Fibroblast of lung (primary cell): ENCODE results near the gene POLR2E. TPM values are rescaled to one million over a fixed set of nuclear protein-coding genes. Genes with fewer than 3 reads are reported as not detected.

Source experiments
- DNase-seq, 2 donors: peaks; one replicate each; pipeline versions ENCODE4 v3.0.0 to v3.0.0-alpha.2; 2010; ENCODE audit warnings: low read depth in 2 of 2
- H2AFZ ChIP-seq: 2 replicates; pipeline ENCODE4 v1.5.1; 2012; ENCODE audit warnings: low read length, control low read depth, inconsistent platforms
- H3K27ac ChIP-seq: 2 replicates; pipeline ENCODE4 v1.5.1; 2011; ENCODE audit warnings: low read length, control low read depth; ENCODE audit not compliant: insufficient read depth
- H3K27me3 ChIP-seq: 2 replicates; pipeline ENCODE4 v1.5.1; 2011; ENCODE audit warnings: mild to moderate bottlenecking, low read length; ENCODE audit not compliant: control insufficient read depth, insufficient read depth
- H3K36me3 ChIP-seq: 2 replicates; pipeline ENCODE4 v1.5.1; 2011; ENCODE audit warnings: low read length; ENCODE audit not compliant: control insufficient read depth, insufficient read depth
- H3K4me1 ChIP-seq: 2 replicates; pipeline ENCODE4 v1.5.1; 2011; ENCODE audit warnings: low read length; ENCODE audit not compliant: control insufficient read depth, insufficient read depth; ENCODE audit errors: extremely low read depth
- H3K4me2 ChIP-seq: 2 replicates; pipeline ENCODE4 v1.5.1; 2011; ENCODE audit warnings: low read length, control low read depth; ENCODE audit not compliant: insufficient read depth; ENCODE audit errors: extremely low read depth
- H3K4me3 ChIP-seq, 4 experiments: fragments of 200-600 bp in 1 of 4; sonication (generic) in 1 of 4; replicated peaks in 1 of 4; 2 replicates each; pipeline ENCODE4 v1.5.1; 2011 to 2016; ENCODE audit warnings: low read length in 4 of 4, low read depth in 3 of 4, mild to moderate bottlenecking in 3 of 4, control low read depth in 2 of 4, inconsistent platforms in 1 of 4, mixed read lengths in 1 of 4; ENCODE audit not compliant: insufficient read depth in 1 of 4; ENCODE audit errors: control extremely low read depth in 1 of 4
- H3K79me2 ChIP-seq: 2 replicates; pipeline ENCODE4 v1.5.1; 2012; ENCODE audit warnings: mild to moderate bottlenecking, low read length, inconsistent platforms; ENCODE audit not compliant: control insufficient read depth, insufficient read depth
- H3K9ac ChIP-seq: 2 replicates; pipeline ENCODE4 v1.5.1; 2011; ENCODE audit warnings: mild to moderate bottlenecking, low read length, control low read depth; ENCODE audit not compliant: insufficient read depth
- H3K9me3 ChIP-seq: 2 replicates; pipeline ENCODE4 v1.5.1; 2012; ENCODE audit warnings: low read depth, low read length; ENCODE audit not compliant: control insufficient read depth, insufficient read depth
- H4K20me1 ChIP-seq: 2 replicates; pipeline ENCODE4 v1.5.1; 2011; ENCODE audit warnings: low read length; ENCODE audit not compliant: control insufficient read depth, insufficient read depth; ENCODE audit errors: extremely low read depth
- EZH2 ChIP-seq: IDR thresholded peaks from 2 replicates; pipeline ENCODE4 v1.5.1; 2012; ENCODE audit warnings: low read length, control low read depth, mild to moderate bottlenecking; ENCODE audit errors: missing control alignments
- polyA plus RNA-seq, 2 donors: library from polyadenylated mRNA; depleted of rRNA in 1 of 2; stranded (reverse) in 1 of 2; unstranded in 1 of 2; fragments of >200 nt; gene quantifications; 2 replicates each; pipeline ENCODE4 v1.2.1, GENCODE V29; 2011 to 2012; ENCODE audit warnings: missing spikeins in 1 of 2
- total RNA-seq: library from RNA; depleted of rRNA; stranded (reverse); fragments of >200 nt; gene quantifications from 2 replicates; pipeline ENCODE4 v1.2.1, GENCODE V29; 2014
- TF ChIP-seq, protein P1 (sequence below), 2 donors: IDR thresholded peaks in 1 of 2; conservative IDR thresholded peaks in 1 of 2; 1 replicate in 1 of 2; 2 replicates in 1 of 2; pipeline ENCODE4 v1.5.1; 2011 to 2012; ENCODE audit warnings: low read length in 2 of 2, control low read depth in 1 of 2, inconsistent platforms in 1 of 2, low read depth in 1 of 2, mild to moderate bottlenecking in 1 of 2

POLR2E gene
- total and polyA plus RNA-seq, 2 donors (not counting 1 experiment from before 2014, with no cell fraction given) = 55.2 to 130 TPM

DNA sequence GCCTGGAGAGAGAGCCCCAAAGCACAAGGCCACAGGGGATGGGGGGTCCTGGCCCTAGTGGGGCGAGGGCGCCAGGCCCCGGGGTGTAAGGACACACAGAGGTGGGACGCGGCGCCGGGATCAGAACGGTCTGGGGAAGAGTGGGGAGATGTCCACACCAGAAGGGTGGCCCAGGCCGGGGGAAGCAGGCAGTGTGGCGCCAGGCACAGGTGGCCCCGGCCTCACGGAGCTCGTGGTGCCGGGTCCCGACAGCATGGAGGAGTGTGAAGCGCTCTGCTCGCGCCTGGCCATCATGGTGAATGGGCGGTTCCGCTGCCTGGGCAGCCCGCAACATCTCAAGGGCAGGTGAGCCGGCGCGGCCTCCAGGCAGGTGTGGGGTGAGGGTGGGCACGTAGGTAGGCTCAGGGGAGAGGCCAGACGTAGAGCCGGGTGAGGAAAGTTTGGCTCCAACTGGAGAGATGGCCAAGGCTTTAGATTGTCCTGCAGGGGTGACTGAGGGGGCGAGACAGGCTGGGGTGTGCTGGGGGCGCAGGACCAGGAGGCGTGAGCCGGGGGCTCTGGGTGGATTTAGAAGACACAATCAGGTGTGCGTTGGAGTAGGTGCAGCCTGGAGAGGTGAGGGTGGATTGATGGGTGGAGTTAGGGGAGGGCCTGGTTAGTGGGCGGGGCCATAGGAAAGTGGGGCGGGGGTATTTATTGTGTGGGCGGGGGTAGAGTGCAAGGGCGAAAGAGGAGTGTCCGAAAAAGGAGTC, 31.1 kb downstream of the POLR2E start:
- Histone ChIP-seq H2AFZ (no peak overlapping the region), H3K4me1 (no peaks in the 10 kb centered on the region), H4K20me1 (no peaks in the 10 kb centered on the region), H3K79me2 (no peaks in the 10 kb centered on the region), H3K27ac (no peak overlapping the region), H3K4me3 (no peak overlapping the region), H3K27me3 (peaks cover 10% of the 10 kb centered on the region), H3K4me2 (no peak overlapping the region), H3K9me3 (no peaks in the 10 kb centered on the region), H3K9ac (no peak overlapping the region), H3K36me3 (no peaks in the 10 kb centered on the region)
- DNase-seq = no peak
- TF ChIP-seq EZH2 = no peak
- TF ChIP-seq, protein P1, sequence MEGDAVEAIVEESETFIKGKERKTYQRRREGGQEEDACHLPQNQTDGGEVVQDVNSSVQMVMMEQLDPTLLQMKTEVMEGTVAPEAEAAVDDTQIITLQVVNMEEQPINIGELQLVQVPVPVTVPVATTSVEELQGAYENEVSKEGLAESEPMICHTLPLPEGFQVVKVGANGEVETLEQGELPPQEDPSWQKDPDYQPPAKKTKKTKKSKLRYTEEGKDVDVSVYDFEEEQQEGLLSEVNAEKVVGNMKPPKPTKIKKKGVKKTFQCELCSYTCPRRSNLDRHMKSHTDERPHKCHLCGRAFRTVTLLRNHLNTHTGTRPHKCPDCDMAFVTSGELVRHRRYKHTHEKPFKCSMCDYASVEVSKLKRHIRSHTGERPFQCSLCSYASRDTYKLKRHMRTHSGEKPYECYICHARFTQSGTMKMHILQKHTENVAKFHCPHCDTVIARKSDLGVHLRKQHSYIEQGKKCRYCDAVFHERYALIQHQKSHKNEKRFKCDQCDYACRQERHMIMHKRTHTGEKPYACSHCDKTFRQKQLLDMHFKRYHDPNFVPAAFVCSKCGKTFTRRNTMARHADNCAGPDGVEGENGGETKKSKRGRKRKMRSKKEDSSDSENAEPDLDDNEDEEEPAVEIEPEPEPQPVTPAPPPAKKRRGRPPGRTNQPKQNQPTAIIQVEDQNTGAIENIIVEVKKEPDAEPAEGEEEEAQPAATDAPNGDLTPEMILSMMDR (conservative IDR thresholded peaks at IDR 0.05 in 1 of 2, IDR thresholded peaks at IDR 0.05 in 1 of 2; ENCODE audit: low read depth in 1 of 2, low read length in 2 of 2) = no peak

DNA sequence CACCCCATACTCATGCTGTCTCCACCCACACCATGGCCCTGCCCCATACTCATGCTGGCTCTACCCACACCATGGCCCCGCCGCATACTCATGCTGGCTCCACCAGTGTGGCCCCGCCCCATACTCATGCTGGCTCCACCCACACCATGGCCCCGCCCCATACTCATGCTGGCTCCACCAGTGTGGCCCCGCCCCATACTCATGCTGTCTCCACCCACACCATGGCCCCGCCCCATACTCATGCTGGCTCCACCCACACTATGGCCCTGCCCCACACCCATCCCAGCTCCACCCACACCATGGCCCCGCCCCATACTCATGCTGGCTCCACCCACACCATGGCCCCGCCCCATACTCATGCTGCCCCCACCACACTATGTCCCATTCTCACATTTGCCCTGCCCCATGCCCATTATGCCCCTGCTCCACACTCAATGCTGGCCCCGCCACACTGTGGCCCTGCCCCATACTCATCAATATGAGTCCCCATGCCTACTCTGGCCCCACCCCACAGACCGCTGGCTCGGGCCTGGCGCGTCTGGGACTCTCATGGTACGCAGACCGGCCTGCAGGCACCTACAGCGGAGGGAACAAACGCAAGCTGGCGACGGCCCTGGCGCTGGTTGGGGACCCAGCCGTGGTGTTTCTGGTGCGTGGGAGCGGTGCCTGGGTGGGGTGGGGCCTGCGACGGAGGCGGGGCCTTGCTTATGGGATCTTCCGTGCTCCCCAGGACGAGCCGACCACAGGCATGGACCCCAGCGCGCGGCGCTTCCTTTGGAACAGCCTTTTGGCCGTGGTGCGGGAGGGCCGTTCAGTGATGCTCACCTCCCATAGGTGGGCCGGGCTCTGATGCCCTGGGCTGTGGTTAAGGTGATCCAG, 31.9 kb downstream of the POLR2E start:
- Histone ChIP-seq H2AFZ (no peak overlapping the region), H3K4me2 (no peak overlapping the region), H3K27ac (no peak overlapping the region), H4K20me1 (no peaks in the 10 kb centered on the region), H3K9me3 (no peaks in the 10 kb centered on the region), H3K27me3 (peaks cover 2% of the 10 kb centered on the region), H3K4me3 (no peak overlapping the region), H3K79me2 (no peaks in the 10 kb centered on the region), H3K9ac (no peak overlapping the region), H3K36me3 (no peaks in the 10 kb centered on the region), H3K4me1 (no peaks in the 10 kb centered on the region)
- TF ChIP-seq EZH2 = no peak
- TF ChIP-seq, protein P1 (conservative IDR thresholded peaks at IDR 0.05 in 1 of 2, IDR thresholded peaks at IDR 0.05 in 1 of 2; ENCODE audit: low read depth in 1 of 2, low read length in 2 of 2) = no peak
- no peak for DNase-seq

DNA sequence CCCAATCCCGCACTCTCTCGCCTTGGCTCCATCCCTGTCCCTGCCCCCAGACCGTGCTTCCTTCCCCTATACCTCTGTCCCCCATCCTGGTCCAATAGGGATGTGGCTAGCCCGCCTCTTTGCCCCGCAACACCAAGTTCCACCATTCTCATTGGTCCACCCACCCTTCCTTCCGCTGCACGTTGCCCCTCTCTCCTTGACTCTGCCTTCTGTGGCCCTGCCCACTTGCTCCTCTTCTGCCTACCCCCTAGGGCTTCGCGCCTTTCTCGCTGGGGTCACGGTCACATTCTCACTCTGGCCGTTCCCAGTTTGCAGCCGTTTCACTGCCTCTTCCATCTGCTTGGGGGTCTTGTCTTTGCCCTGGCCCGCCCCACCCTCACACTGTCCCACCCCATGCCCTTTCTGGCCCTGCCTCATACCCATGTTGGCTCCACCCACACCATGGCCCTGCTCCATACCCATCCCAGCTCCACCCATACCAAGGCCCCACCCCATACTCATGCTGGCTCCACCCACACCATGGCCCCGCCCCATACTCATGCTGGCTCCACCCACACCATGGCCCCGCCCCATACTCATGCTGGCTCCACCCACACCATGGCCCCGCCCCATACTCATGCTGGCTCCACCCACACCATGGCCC, 32.7 kb downstream of the POLR2E start:
- no peaks in the 10 kb centered on the region for H3K36me3 ChIP-seq
- no peaks in the 10 kb centered on the region for H4K20me1 ChIP-seq
- TF ChIP-seq EZH2 = no peak
- TF ChIP-seq, protein P1 (conservative IDR thresholded peaks at IDR 0.05 in 1 of 2, IDR thresholded peaks at IDR 0.05 in 1 of 2; ENCODE audit: low read depth in 1 of 2, low read length in 2 of 2) = no peak
- H3K27ac ChIP-seq = no peak overlapping the region
- no peak overlapping the region for H3K9ac ChIP-seq
- H3K9me3 ChIP-seq = no peaks in the 10 kb centered on the region
- no peak overlapping the region for H2AFZ ChIP-seq
- DNase-seq = no peak
- H3K4me3 ChIP-seq = no peak overlapping the region
- no peak overlapping the region for H3K4me2 ChIP-seq
- no peaks in the 10 kb centered on the region for H3K4me1 ChIP-seq
- no peaks in the 10 kb centered on the region for H3K27me3 ChIP-seq
- no peaks in the 10 kb centered on the region for H3K79me2 ChIP-seq
